NCI-H2029 (cell line): Measurements from ENCODE around the gene ZNF722.
"Not testable (repeated sequence)": the region's sequence is repeated elsewhere in the genome, so short reads cannot be mapped to it uniquely, and the experiment has no call there.

Experiments used
- DNase-seq: peaks from one replicate; lab custom pipeline; 2025; lab: John Stamatoyannopoulos, UW

Gene ZNF722

DNA sequence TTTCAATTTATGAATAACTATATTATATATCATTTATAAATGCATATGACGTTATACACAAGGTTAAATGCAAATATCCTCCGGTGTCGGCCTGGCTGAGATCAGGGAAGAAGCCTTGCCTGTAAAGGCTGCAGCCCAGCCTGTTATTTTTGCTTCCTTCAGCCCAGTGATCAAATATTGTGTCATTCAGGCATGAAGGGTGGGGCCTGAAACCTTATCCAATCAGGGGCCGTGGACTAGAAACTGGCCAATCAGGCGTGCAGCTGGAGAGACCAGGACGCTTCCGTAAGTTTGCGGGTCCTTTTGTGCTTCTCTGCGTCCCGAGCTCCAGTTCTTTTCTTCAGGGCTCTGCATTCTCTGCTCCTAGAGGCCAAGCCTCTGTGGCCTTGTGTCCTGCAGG lies at the start of gene ZNF722:
Gene ZNF722 (plus strand): TSS at position 301 of the 400 bp plus-strand sequence. CDS start 113 bp downstream, outside the sequence.
- DNase-seq = no peak

DNA sequence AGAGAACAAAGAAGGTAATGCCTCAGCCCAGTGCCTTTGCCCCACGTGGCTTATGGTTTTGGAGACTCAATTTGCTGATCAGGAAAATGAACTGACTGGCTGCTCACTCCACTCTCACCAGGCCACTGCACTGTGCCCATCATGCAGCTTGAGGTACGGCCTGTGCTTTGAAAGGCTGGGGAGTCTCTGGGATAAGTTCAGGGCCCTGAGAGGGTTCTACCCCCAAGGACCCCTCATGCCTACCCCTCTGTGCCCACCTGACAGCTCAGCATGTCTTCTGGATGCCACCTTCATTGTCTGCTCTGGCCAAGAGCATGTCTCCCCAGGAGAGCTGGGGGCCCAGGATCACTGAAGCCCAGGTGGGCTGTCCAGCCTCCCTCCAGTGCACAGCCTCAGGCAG lies 45.5 kb upstream of the ZNF722 start:
- no peak for DNase-seq

DNA sequence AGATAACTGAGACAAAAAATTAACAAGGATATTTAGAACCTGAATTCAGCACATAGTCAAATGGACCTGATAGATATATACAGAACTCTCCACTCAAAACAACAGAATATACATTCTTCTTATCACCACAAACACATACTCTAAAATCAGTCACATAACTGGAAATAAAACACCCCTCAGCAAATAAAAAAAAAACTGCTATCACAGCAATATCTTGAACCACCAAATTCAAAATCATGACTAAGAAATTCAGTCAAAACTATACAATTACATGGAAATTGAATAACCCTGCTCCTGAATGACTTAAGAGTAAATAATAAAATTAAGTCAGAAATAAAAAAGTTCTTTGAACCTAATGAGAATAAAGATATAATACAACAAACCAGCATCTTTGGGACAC lies 30.0 kb upstream of the ZNF722 start:
- no peak for DNase-seq

DNA sequence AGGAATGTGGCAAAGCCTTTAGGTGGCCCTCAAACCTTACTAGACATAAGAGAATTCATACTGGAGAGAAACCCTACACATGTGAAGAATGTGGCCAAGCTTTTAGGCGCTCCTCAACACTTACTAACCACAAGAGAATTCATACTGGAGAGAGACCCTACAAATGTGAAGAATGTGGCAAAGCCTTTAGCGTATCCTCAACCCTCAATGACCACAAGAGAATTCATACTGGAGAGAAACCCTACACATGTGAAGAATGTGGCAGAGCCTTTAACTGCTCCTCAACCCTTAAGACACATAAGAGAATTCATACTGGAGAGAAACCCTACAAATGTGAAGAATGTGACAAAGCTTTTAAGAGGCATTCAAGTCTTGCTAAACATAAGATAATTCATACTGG lies 16.8 kb downstream of the ZNF722 start:
- not testable (repeated sequence) for DNase-seq

DNA sequence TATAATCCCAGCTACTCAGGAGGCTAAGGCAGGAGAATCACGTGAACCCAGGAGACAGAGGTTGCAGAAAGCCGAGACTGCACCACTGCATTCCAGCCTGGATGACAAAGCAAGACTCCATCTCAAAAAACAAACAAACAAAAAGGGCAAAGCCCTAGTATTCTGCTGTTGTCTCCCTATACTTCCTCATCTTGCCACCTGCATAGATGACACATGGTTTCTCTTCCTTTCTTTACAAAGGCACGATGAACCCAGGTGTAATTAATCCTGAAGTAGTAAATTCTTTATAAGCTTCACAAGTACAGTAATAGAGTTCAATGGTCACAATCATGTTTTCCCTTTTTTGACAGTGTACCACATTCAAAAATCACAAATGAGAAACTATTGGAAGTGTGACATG lies 36.7 kb downstream of the ZNF722 start:
- DNase-seq = no peak

DNA sequence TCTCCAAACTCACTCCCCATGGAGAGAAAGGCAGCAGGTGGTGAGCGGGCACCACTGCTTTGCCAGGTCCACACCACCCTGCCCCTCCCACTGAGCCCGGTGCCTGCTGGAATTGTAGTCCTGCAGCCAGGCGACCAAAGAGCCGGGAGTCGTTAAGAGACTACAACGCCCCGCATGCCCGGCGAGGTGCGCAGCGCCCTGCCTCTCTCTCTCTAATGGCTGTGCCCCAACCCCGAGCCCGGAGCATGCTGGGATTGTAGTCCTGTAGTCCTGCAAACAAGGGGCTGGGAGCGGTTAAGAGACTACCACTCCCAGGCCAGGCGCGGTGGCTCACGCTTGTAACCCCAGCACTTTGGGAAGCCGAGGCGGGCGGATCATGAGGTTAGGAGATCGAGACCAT lies 38.4 kb downstream of the ZNF722 start:
- DNase-seq = no peak

DNA sequence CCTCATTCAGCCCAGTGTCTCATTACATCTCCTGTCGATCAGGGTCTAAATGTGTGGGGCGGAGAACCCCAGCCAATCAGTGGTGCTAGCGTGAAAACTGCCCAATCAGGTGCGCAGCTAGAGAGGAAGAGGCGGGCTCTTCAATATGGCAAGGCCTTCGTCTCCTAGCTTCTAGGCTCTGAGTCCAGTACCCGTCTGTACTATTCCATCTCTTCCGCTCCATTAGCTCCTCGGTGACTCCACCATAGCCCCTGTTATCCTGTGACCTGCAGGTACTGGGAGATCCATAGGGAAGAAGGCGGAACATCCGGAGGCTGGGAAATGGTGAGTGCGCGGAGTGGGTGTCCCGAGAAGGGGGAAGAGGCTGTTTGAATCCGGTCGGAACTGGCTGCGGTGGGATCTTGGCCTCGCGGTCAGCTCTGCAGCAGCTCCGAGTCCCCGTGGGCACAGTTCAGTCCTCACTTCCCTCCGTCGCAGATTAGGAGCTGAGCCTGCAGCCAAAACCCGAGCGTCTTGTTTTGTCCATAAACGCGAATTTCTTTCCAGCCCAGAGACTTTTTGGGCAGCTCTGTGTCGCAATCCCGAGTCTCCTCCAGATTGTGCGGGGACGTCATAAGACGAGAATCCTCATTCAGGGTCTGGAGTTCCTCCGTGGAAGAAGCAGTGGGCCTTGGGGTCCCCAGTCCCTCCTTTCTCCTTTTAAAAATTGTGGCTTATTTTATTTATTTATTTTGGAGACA lies 46.8 kb downstream of the ZNF722 start, which contains the start of gene ZNF727:
Gene ZNF727 (plus strand): TSS at position 134 of the 740 bp plus-strand sequence. CDS start 188 bp downstream, at position 322.
- DNase-seq = no peak

DNA sequence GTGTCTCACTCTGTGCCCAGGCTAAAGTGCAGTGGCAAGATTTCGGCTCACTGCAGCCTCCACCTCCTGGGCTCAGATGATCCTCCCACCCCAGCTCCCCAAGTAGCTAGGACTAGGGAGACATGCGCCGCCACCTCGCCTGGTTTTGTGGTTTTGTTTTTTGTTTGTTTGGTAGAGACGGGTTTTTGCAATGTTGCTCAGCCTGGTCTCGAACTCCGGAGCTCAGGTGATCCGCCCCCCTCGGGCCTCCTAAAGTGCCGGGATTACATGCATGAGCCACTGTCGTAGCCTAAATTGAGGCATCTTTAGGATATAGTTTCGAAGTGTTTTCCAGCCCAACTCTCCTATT lies 47.4 kb downstream of the ZNF722 start:
- DNase-seq = no peak
